HL-60 (cell line): ENCODE measurements around the gene TAS1R1.
A peak's percentile ranks its signal among the peaks of the same experiment; 100 is the strongest.

Experiments used
- CTCF ChIP-seq: IDR thresholded peaks from one replicate; pipeline ENCODE4 v1.5.1; 2011; ENCODE audit warnings: low read length, control low read depth, inconsistent platforms; ENCODE audit not compliant: insufficient read depth
- GABPA ChIP-seq: IDR thresholded peaks from 2 replicates; pipeline ENCODE4 v1.6.1; 2012; ENCODE audit warnings: low read depth
- POLR2AphosphoS5 ChIP-seq: IDR thresholded peaks from 2 replicates; pipeline ENCODE4 v1.6.1; 2012; ENCODE audit warnings: low read depth
- REST ChIP-seq: IDR thresholded peaks from 2 replicates; pipeline ENCODE4 v1.6.1; 2012; ENCODE audit warnings: low read depth; ENCODE audit not compliant: insufficient replicate concordance
- SPI1 ChIP-seq: IDR thresholded peaks from 2 replicates; pipeline ENCODE4 v1.6.1; 2012; ENCODE audit warnings: low read depth, mild to moderate bottlenecking, borderline replicate concordance

DNA sequence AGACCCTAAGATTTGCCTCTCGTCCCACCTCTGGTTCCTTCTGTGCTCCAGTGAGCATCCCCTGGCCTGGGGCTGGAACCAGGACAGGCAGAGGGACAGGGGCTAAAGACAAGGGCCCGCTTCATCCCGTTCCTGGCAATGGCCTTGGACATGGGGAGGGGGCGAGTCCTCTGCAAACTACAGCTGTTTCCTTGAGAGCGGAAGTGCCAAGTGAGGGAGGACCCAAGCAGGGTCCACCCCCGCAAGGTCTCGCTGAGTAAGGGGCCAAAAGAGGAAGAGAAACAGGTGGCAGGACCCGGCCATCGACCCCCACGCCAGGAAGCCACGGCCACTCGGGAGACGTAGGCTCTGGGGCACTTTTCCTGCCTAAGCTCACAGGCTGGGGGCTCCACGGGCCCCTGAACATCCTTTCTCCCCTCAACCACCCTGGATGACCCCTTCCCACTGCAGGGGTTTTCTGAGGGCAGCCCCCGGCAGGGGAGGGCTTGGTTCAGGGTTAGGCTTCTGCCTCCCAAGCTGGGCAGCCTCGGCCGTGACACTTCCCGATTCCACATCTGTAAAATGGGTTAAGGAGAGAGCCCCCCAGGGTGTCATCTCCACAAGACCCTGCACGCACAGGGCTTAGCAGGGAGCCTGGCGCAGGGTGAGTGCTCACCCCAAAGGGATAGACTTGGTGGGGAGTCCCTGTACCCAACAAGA, 45.7 kb upstream of the TAS1R1 start:
- TF ChIP-seq CTCF (no peak), POLR2AphosphoS5 (0 out of 2 replicates have a peak, but pooled peaks have one; percentile 19), REST (no peak), SPI1 (peak; percentile 77), GABPA (no peak)
